Measurements from ENCODE around the gene FZD4.
A peak's percentile ranks its signal among the peaks of the same experiment; 100 is the strongest.
"Not testable (repeated sequence)": the region's sequence is repeated elsewhere in the genome, so short reads cannot be mapped to it uniquely, and the experiment has no call there.

The FZD4 gene

DNA sequence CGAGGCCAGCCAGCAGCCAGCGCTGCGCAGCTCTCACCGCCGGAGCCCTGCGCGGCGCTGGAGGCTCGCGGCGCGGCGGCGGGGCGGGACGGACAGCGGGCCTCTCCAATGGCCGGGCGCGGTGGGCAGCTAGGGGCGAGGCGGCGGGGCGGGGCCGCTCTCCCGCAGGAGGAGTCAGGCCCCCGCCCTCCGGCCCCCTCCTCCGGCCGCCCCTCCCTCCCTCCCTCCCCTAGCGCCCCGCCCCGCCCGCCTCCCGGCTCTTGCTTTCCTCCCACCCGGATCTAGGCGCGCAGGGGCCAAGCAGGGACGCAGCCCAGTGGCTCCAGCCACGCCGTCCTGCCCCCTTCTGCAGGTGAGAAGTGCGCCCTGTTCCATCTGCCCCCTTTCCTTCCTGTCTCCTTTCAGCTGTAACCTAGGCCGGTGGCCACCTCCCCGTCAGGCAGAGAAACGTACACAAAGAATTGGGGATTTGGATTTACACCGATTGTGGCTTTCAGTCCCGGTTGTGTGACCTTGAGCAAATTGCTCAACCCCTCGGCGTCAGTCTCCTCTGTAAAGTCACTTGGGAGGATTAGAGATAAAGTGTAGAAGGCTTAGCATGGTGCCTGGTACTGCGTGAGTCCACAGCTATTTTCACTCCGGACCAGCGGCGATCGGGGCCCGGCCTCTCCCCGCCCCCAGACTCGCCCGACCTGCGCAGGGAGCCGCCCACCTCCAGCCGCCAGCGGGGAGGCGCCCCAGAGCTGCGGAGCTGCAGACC lies at the start of gene FZD4:
FZD4 (minus strand) TSS at position 35 of the 760 bp plus-strand sequence. CDS start 310 bp downstream, outside the sequence.
- Histone ChIP-seq H3K4me1 (ENCODE audit: control insufficient read depth in 1 of 2, insufficient read depth in 2 of 2, low read length in 2 of 2) (peaks cover 0 to 10% of the 10 kb centered on the region in 2 donors), H3K36me3 (ENCODE audit: control insufficient read depth in 1 of 2, insufficient read depth in 2 of 2, low read length in 2 of 2) (no peaks in the 10 kb centered on the region), H3K4me3 (ENCODE audit: low read depth in 1 of 2, low read length in 2 of 2) (peak within 1 kb of the TSS; percentile 93 to 98), H3K27ac (ENCODE audit: low read depth, low read length) (peak within 1 kb of the TSS; percentile 82), H3K9ac (ENCODE audit: low read depth in 1 of 2, low read length in 2 of 2) (peak within 1 kb of the TSS; percentile 77 to 90), H3K9me3 (ENCODE audit: control insufficient read depth in 1 of 2, low read length in 2 of 2) (no peaks in the 10 kb centered on the region), H3K27me3 (ENCODE audit: control insufficient read depth in 1 of 2, insufficient read depth in 2 of 2, low read length in 2 of 2) (peaks cover 5 to 6% of the 10 kb centered on the region in 2 donors)

DNA sequence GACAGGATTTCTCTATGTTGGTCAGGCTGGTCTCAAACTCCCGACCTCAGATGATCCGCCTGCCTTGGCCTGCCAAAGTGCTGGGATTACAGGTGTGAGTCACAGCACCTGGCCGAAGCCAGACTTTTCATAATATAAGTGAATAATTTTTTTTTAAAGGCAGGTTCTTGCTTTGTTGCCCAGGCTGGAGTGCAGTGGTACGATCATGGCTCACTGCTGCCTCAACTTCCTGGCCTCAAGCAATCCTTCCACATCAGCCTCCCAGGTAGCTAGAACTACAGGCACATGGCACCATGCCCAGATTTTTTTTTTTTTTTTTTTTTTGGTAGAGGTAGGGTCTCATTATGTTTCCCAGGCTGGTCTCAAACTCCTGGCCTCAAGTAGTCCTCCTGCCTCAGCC lies 49.1 kb upstream of the FZD4 start:
- H3K27ac ChIP-seq (ENCODE audit: low read depth, low read length); H3K9me3 ChIP-seq (ENCODE audit: control insufficient read depth in 1 of 2, low read length in 2 of 2); H3K36me3 ChIP-seq (ENCODE audit: control insufficient read depth in 1 of 2, insufficient read depth in 2 of 2, low read length in 2 of 2); H3K9ac ChIP-seq (ENCODE audit: low read depth in 1 of 2, low read length in 2 of 2); H3K4me1 ChIP-seq (ENCODE audit: control insufficient read depth in 1 of 2, insufficient read depth in 2 of 2, low read length in 2 of 2); H3K4me3 ChIP-seq (ENCODE audit: low read depth in 1 of 2, low read length in 2 of 2); H3K27me3 ChIP-seq (ENCODE audit: control insufficient read depth in 1 of 2, insufficient read depth in 2 of 2, low read length in 2 of 2): not testable (repeated sequence)

DNA sequence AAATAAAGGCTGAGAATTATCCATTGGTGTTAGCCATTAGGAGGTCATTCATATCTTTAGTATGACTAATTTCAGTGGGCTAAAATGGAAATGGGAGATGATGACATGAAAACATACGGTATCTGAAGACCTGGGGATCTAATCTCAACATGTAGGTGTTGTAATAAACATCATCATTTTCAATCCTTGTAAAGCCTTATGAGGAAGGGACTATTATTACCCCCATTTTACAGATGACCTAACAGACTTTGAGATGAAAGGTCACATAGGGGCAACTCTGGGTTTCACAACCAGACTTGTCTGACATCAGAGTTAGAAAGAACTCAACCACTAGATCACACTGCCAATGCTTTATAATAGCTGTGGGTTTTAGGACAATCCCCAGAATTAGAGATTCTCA lies 47.7 kb upstream of the FZD4 start:
- H3K27ac ChIP-seq (ENCODE audit: low read depth, low read length), result no peak overlapping the region
- H3K4me1 ChIP-seq (ENCODE audit: control insufficient read depth in 1 of 2, insufficient read depth in 2 of 2, low read length in 2 of 2), result no peaks in the 10 kb centered on the region
- no peaks in the 10 kb centered on the region for H3K9me3 ChIP-seq (ENCODE audit: control insufficient read depth in 1 of 2, low read length in 2 of 2)
- H3K36me3 ChIP-seq (ENCODE audit: control insufficient read depth in 1 of 2, insufficient read depth in 2 of 2, low read length in 2 of 2), result no peaks in the 10 kb centered on the region
- H3K27me3 ChIP-seq (ENCODE audit: control insufficient read depth in 1 of 2, insufficient read depth in 2 of 2, low read length in 2 of 2), result no peaks in the 10 kb centered on the region
- H3K9ac ChIP-seq (ENCODE audit: low read depth in 1 of 2, low read length in 2 of 2), result no peak overlapping the region
- no peak overlapping the region for H3K4me3 ChIP-seq (ENCODE audit: low read depth in 1 of 2, low read length in 2 of 2)

DNA sequence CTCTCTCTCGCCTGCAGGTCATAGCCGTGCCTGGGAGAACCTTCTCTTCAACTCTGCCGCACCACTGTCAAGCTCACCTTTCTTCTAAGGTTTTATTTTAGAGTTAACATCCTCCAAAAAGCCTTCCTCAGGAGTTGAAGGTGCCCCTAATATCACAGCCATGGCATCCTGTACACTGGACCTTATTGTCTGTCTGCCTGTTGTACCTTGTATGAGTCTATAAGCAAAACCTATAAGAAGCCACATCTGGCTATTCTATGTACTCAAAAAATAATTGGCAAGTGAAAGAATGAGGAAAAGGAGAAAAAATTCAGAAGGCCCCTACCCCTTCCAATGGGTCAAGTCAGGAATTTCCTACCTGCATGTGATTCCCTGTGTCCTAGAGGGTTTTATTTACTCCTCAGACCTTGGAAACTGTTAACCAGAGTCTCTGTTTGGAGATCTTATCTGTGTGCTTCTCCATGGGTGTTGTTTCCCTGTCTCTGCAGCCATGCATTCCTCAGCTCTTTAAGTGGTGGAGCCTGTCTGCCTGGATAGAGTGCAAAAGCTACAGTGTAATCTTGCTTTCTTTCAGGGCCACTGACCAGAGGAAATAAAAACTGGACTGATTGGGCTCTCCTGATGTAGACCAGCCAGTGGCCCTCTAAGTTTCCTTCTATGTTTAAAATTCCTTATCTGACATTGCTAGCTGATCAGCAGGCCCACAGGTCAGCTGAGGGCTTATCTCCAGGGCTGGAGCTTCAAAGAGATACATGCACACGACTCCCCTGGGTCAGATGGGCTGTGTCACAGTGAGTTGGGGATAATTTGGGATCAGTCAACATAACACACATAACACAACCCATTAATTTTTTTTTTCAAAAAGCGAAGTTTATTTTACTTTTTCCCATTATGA lies 44.9 kb upstream of the FZD4 start:
- Histone ChIP-seq H3K27me3 (ENCODE audit: control insufficient read depth in 1 of 2, insufficient read depth in 2 of 2, low read length in 2 of 2) (no peaks in the 10 kb centered on the region), H3K9ac (ENCODE audit: low read depth in 1 of 2, low read length in 2 of 2) (no peak overlapping the region), H3K27ac (ENCODE audit: low read depth, low read length) (no peak overlapping the region), H3K9me3 (ENCODE audit: control insufficient read depth in 1 of 2, low read length in 2 of 2) (no peaks in the 10 kb centered on the region), H3K36me3 (ENCODE audit: control insufficient read depth in 1 of 2, insufficient read depth in 2 of 2, low read length in 2 of 2) (no peaks in the 10 kb centered on the region), H3K4me3 (ENCODE audit: low read depth in 1 of 2, low read length in 2 of 2) (no peak overlapping the region), H3K4me1 (ENCODE audit: control insufficient read depth in 1 of 2, insufficient read depth in 2 of 2, low read length in 2 of 2) (no peaks in the 10 kb centered on the region)

DNA sequence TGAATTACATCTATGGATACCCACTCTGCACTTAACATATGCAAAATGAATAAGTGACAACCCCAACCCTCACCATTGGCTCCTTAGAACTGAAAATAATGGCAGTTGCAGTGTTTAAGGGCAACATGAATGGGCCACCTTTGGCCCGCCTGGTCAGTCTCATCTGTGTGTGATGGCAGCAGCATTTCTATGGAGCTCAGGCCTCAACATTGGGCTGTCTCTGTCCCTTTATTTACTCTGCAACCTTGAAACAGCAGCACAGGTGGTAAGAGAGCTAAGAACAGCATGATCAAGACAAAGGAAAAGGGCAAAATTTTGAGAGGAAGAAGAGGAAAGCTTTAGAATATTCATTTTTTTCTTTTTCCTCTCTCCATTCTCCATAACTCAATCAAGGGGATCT lies 44.2 kb upstream of the FZD4 start:
- Histone ChIP-seq H3K27me3 (ENCODE audit: control insufficient read depth in 1 of 2, insufficient read depth in 2 of 2, low read length in 2 of 2) (no peaks in the 10 kb centered on the region), H3K36me3 (ENCODE audit: control insufficient read depth in 1 of 2, insufficient read depth in 2 of 2, low read length in 2 of 2) (no peaks in the 10 kb centered on the region), H3K27ac (ENCODE audit: low read depth, low read length) (no peak overlapping the region), H3K4me1 (ENCODE audit: control insufficient read depth in 1 of 2, insufficient read depth in 2 of 2, low read length in 2 of 2) (no peaks in the 10 kb centered on the region), H3K9me3 (ENCODE audit: control insufficient read depth in 1 of 2, low read length in 2 of 2) (no peaks in the 10 kb centered on the region), H3K9ac (ENCODE audit: low read depth in 1 of 2, low read length in 2 of 2) (no peak overlapping the region), H3K4me3 (ENCODE audit: low read depth in 1 of 2, low read length in 2 of 2) (no peak overlapping the region)

- H3K9me3 ChIP-seq (ENCODE audit: control insufficient read depth in 1 of 2, low read length in 2 of 2), result no peaks in the 10 kb centered on the region
- H3K27ac ChIP-seq (ENCODE audit: low read depth, low read length), result no peak overlapping the region
- no peaks in the 10 kb centered on the region for H3K4me1 ChIP-seq (ENCODE audit: control insufficient read depth in 1 of 2, insufficient read depth in 2 of 2, low read length in 2 of 2)
- H3K27me3 ChIP-seq (ENCODE audit: control insufficient read depth in 1 of 2, insufficient read depth in 2 of 2, low read length in 2 of 2), result no peaks in the 10 kb centered on the region
- H3K36me3 ChIP-seq (ENCODE audit: control insufficient read depth in 1 of 2, insufficient read depth in 2 of 2, low read length in 2 of 2), result no peaks in the 10 kb centered on the region
- H3K9ac ChIP-seq (ENCODE audit: low read depth in 1 of 2, low read length in 2 of 2), result no peak overlapping the region
- no peak overlapping the region for H3K4me3 ChIP-seq (ENCODE audit: low read depth in 1 of 2, low read length in 2 of 2)
These were observed 41.9 kb upstream of the FZD4 start for GRCh38 chr11:86996953-86997570.

DNA sequence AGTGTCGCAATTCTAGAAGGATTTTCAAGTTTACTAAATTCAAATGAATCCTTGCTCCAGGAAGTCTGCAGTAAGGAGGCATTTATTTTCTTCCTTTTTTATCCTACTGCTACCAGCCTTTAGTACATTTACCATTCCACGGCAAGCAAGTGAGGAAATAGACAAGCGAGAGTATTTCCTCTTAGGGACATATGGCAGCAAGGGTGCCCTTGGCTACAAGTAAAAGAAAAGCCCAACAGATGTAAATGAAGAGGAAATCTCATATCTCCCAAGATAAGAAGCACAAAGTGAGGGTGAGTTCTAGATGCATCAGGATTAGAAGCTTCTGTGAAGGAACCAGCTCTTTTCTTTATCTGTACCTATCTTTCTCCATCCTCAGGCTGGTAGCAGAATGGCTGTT lies 37.8 kb upstream of the FZD4 start:
- Histone ChIP-seq H3K9ac (ENCODE audit: low read depth in 1 of 2, low read length in 2 of 2) (no peak overlapping the region), H3K36me3 (ENCODE audit: control insufficient read depth in 1 of 2, insufficient read depth in 2 of 2, low read length in 2 of 2) (no peaks in the 10 kb centered on the region), H3K9me3 (ENCODE audit: control insufficient read depth in 1 of 2, low read length in 2 of 2) (no peaks in the 10 kb centered on the region), H3K4me3 (ENCODE audit: low read depth in 1 of 2, low read length in 2 of 2) (no peak overlapping the region), H3K27me3 (ENCODE audit: control insufficient read depth in 1 of 2, insufficient read depth in 2 of 2, low read length in 2 of 2) (no peaks in the 10 kb centered on the region), H3K27ac (ENCODE audit: low read depth, low read length) (no peak overlapping the region), H3K4me1 (ENCODE audit: control insufficient read depth in 1 of 2, insufficient read depth in 2 of 2, low read length in 2 of 2) (no peaks in the 10 kb centered on the region)

DNA sequence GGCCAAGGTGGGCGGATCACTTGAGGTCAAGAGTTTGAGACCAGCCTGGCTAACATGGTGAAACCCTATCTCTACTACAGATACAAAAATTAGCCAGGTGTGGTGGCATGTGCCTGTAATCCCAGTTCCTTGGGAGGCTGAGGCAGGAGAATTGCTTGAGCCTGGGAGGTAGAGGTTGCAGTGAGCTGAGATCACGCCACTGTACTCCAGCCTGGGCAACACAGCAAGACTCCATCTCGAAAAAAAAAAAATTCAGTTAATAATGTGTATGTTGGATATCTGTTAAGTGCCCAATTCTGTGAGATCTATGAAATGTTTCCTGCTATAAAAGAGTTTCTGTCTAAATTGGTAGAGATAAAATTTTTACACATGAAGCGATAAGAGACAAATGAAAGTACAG lies 37.1 kb upstream of the FZD4 start:
- not testable (repeated sequence) for H3K27ac ChIP-seq (ENCODE audit: low read depth, low read length); H3K9ac ChIP-seq (ENCODE audit: low read depth in 1 of 2, low read length in 2 of 2); H3K4me3 ChIP-seq (ENCODE audit: low read depth in 1 of 2, low read length in 2 of 2); H3K36me3 ChIP-seq (ENCODE audit: control insufficient read depth in 1 of 2, insufficient read depth in 2 of 2, low read length in 2 of 2); H3K4me1 ChIP-seq (ENCODE audit: control insufficient read depth in 1 of 2, insufficient read depth in 2 of 2, low read length in 2 of 2); H3K9me3 ChIP-seq (ENCODE audit: control insufficient read depth in 1 of 2, low read length in 2 of 2); H3K27me3 ChIP-seq (ENCODE audit: control insufficient read depth in 1 of 2, insufficient read depth in 2 of 2, low read length in 2 of 2)

- Histone ChIP-seq H3K9ac (ENCODE audit: low read depth in 1 of 2, low read length in 2 of 2) (no peak overlapping the region), H3K27me3 (ENCODE audit: control insufficient read depth in 1 of 2, insufficient read depth in 2 of 2, low read length in 2 of 2) (no peaks in the 10 kb centered on the region), H3K27ac (ENCODE audit: low read depth, low read length) (no peak overlapping the region), H3K4me3 (ENCODE audit: low read depth in 1 of 2, low read length in 2 of 2) (no peak overlapping the region), H3K9me3 (ENCODE audit: control insufficient read depth in 1 of 2, low read length in 2 of 2) (no peaks in the 10 kb centered on the region), H3K36me3 (ENCODE audit: control insufficient read depth in 1 of 2, insufficient read depth in 2 of 2, low read length in 2 of 2) (no peaks in the 10 kb centered on the region), H3K4me1 (ENCODE audit: control insufficient read depth in 1 of 2, insufficient read depth in 2 of 2, low read length in 2 of 2) (no peaks in the 10 kb centered on the region)
These were observed 36.1 kb upstream of the FZD4 start for GRCh38 chr11:86991341-86991740.

DNA sequence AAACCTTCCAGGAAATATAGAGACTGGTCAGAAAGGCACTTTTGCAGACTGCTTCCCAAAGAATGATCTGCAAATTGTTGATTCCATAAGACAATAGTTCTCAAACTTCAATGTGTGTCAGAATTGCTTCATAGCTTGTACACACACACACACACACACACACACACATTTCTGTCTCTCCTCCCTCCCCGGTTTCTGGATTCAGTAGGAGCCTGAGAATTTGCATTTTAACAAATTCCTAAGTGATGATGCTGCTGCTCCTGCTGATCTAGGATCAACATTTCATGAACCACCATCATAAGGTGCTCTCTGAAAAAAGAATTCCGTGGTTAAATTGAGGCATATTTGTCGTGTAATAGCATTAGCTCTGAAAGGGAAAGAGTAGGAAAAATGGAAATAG lies 35.3 kb upstream of the FZD4 start:
- no peaks in the 10 kb centered on the region for H3K4me1 ChIP-seq (ENCODE audit: control insufficient read depth in 1 of 2, insufficient read depth in 2 of 2, low read length in 2 of 2)
- H3K9ac ChIP-seq (ENCODE audit: low read depth in 1 of 2, low read length in 2 of 2), result no peak overlapping the region
- no peaks in the 10 kb centered on the region for H3K36me3 ChIP-seq (ENCODE audit: control insufficient read depth in 1 of 2, insufficient read depth in 2 of 2, low read length in 2 of 2)
- H3K27me3 ChIP-seq (ENCODE audit: control insufficient read depth in 1 of 2, insufficient read depth in 2 of 2, low read length in 2 of 2), result no peaks in the 10 kb centered on the region
- no peak overlapping the region for H3K27ac ChIP-seq (ENCODE audit: low read depth, low read length)
- no peaks in the 10 kb centered on the region for H3K9me3 ChIP-seq (ENCODE audit: control insufficient read depth in 1 of 2, low read length in 2 of 2)
- no peak overlapping the region for H3K4me3 ChIP-seq (ENCODE audit: low read depth in 1 of 2, low read length in 2 of 2)
